Measurements from ENCODE around the gene PARP3. TPM values are rescaled to one million over a fixed set of nuclear protein-coding genes. Genes with fewer than 3 reads are reported as not detected.
A peak's percentile ranks its signal among the peaks of the same experiment; 100 is the strongest.

Gene PARP3
- total and polyA plus RNA-seq, 9 of the 15 experiments (the other 6 are each of a cell fraction or from before 2014, with no cell fraction given): 0.46 to 6.6 (median 4.5) TPM

GRCh38 chr3:51983578-51984268 lies 41.6 kb downstream of the PARP3 start (continued):
- TF ChIP-seq ZBTB40 (IDR thresholded peaks at IDR 0.05) (peak; percentile 4; the same call in 1 of the 2 replicates), ZBTB40 (CRISPR knock-in tag; IDR thresholded peaks at IDR 0.05) (no peak), TRIM25 (IDR thresholded peaks at IDR 0.05; ENCODE audit: borderline replicate concordance) (0 out of 2 replicates have a peak, but pooled peaks have one; percentile 66), AFF1 (IDR thresholded peaks at IDR 0.05; ENCODE audit: low read depth in 1 of 2, partially characterized antibody in 2 of 2) (peak in 1 of 2 experiments; percentile 37), TAF7 (tag; IDR thresholded peaks at IDR 0.05) (peak; percentile 65; the same call in 1 of the 2 replicates), CBX1 (IDR thresholded peaks at IDR 0.05; ENCODE audit: low read depth) (peak; percentile 81; the same call in 1 of the 2 replicates), CREM (IDR thresholded peaks at IDR 0.05; ENCODE audit: low read depth) (peak; percentile 57), BRD4 (IDR thresholded peaks at IDR 0.05) (peak; percentile 27; the same call in 1 of the 2 replicates), NKRF (IDR thresholded peaks at IDR 0.05; ENCODE audit: borderline replicate concordance) (peak; percentile 68; the same call in 1 of the 2 replicates)
